Neutrophil (primary cell): ENCODE measurements around the gene PON1.

Experiments used
- H3K27ac ChIP-seq: fragments of 200-600 bp; sonication (generic); 2 replicates; pipeline ENCODE4 v1.5.1; 2016; ENCODE audit warnings: mild to moderate bottlenecking, moderate library complexity
- H3K27me3 ChIP-seq: fragments of 200-600 bp; sonication (generic); 2 replicates; pipeline ENCODE4 v1.6.0; 2016; ENCODE audit warnings: mild to moderate bottlenecking
- H3K36me3 ChIP-seq: fragments of 200-600 bp; sonication (generic); 2 replicates; pipeline ENCODE4 v1.5.1; 2017
- H3K4me1 ChIP-seq, 2 experiments: fragments of 200-600 bp in 1 of 2; sonication (generic) in 1 of 2; 1 replicate in 1 of 2; 2 replicates in 1 of 2; pipeline versions ENCODE4 v1.5.1 to v1.6.1; 2013 to 2016; ENCODE audit warnings: low read depth in 1 of 2, low read length in 1 of 2, mild to moderate bottlenecking in 1 of 2, moderate library complexity in 1 of 2; ENCODE audit not compliant: control insufficient read depth in 1 of 2, insufficient read depth in 1 of 2
- H3K4me3 ChIP-seq, 2 experiments: fragments of 200-600 bp in 1 of 2; sonication (generic) in 1 of 2; 1 replicate in 1 of 2; 2 replicates in 1 of 2; pipeline ENCODE4 v1.5.1; 2013 to 2016; ENCODE audit warnings: low read depth in 1 of 2, low read length in 1 of 2, mild to moderate bottlenecking in 1 of 2, moderate library complexity in 1 of 2
- H3K9me3 ChIP-seq: fragments of 200-600 bp; sonication (generic); 2 replicates; pipeline ENCODE4 v1.5.1; 2016
- CTCF ChIP-seq: fragments of 200-600 bp; sonication (generic); IDR thresholded peaks from 2 replicates; pipeline ENCODE4 v1.5.1; 2016; ENCODE audit warnings: antibody characterized with exemption

Gene PON1

GRCh38 chr7:95311389-95311788 is 12.9 kb downstream of the PON1 start:
- H3K4me3 ChIP-seq = no peak overlapping the region
- H3K36me3 ChIP-seq = no peaks in the 10 kb centered on the region
- H3K27me3 ChIP-seq = peaks cover 58% of the 10 kb centered on the region
- no peak for TF ChIP-seq CTCF
- peaks cover 10 to 20% of the 10 kb centered on the region in 2 experiments for H3K4me1 ChIP-seq
- no peak overlapping the region for H3K27ac ChIP-seq
- no peaks in the 10 kb centered on the region for H3K9me3 ChIP-seq

GRCh38 chr7:95309951-95310350 is 14.4 kb downstream of the PON1 start:
- Histone ChIP-seq H3K4me3 (no peak overlapping the region), H3K27me3 (peaks cover 72% of the 10 kb centered on the region), H3K27ac (no peak overlapping the region), H3K9me3 (no peaks in the 10 kb centered on the region), H3K36me3 (no peaks in the 10 kb centered on the region), H3K4me1 (peaks cover 10 to 20% of the 10 kb centered on the region in 2 experiments)
- no peak for TF ChIP-seq CTCF

GRCh38 chr7:95304990-95305389 is 19.3 kb downstream of the PON1 start:
- no peak for TF ChIP-seq CTCF
- Histone ChIP-seq H3K4me3 (no peak overlapping the region), H3K27me3 (peaks cover 66% of the 10 kb centered on the region), H3K4me1 (no peaks in the 10 kb centered on the region), H3K9me3 (no peaks in the 10 kb centered on the region), H3K36me3 (no peaks in the 10 kb centered on the region), H3K27ac (no peak overlapping the region)

GRCh38 chr7:95303013-95303905 is 21.1 kb downstream of the PON1 start:
- Histone ChIP-seq H3K27me3 (peaks cover 50% of the 10 kb centered on the region), H3K27ac (no peak overlapping the region), H3K4me1 (no peaks in the 10 kb centered on the region), H3K36me3 (no peaks in the 10 kb centered on the region), H3K4me3 (no peak overlapping the region), H3K9me3 (no peaks in the 10 kb centered on the region)
- TF ChIP-seq CTCF = no peak

- peaks cover 5% of the 10 kb centered on the region for H3K27me3 ChIP-seq
- no peak overlapping the region for H3K4me3 ChIP-seq
- no peak for TF ChIP-seq CTCF
- no peaks in the 10 kb centered on the region for H3K9me3 ChIP-seq
- H3K27ac ChIP-seq = no peak overlapping the region
- H3K36me3 ChIP-seq = no peaks in the 10 kb centered on the region
- no peaks in the 10 kb centered on the region for H3K4me1 ChIP-seq
Observed at GRCh38 chr7:95298091-95298490, 26.2 kb downstream of the PON1 start.
